ENCODE data around the gene ARHGAP22. TPM values are rescaled to one million over a fixed set of nuclear protein-coding genes. Genes with fewer than 3 reads are reported as not detected.

Gene ARHGAP22, protein sequence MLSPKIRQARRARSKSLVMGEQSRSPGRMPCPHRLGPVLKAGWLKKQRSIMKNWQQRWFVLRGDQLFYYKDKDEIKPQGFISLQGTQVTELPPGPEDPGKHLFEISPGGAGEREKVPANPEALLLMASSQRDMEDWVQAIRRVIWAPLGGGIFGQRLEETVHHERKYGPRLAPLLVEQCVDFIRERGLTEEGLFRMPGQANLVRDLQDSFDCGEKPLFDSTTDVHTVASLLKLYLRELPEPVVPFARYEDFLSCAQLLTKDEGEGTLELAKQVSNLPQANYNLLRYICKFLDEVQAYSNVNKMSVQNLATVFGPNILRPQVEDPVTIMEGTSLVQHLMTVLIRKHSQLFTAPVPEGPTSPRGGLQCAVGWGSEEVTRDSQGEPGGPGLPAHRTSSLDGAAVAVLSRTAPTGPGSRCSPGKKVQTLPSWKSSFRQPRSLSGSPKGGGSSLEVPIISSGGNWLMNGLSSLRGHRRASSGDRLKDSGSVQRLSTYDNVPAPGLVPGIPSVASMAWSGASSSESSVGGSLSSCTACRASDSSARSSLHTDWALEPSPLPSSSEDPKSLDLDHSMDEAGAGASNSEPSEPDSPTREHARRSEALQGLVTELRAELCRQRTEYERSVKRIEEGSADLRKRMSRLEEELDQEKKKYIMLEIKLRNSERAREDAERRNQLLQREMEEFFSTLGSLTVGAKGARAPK
- total RNA-seq, result 1 to 10 TPM; 1.8 to 5.7 TPM

GRCh38 chr10:48604991-48605508 is at the start of gene ARHGAP22:
ARHGAP22 (minus strand) TSS chr10:48605073; CDS start chr10:48604796, 277 bp downstream.
- peak; percentile 60 for DNase-seq (ENCODE audit: low spot score)
- Histone ChIP-seq H3K36me3 (no peaks in the 10 kb centered on the region), H3K4me3 (peak within 1 kb of the TSS; percentile 46 to 56), H3K9me3 (no peaks in the 10 kb centered on the region), H3K4me1 (peaks cover 0 to 16% of the 10 kb centered on the region in 2 donors), H3K27ac (peak within 1 kb of the TSS; percentile 47 to 78), H3K27me3 (no peaks in the 10 kb centered on the region)
- TF ChIP-seq, protein P1, sequence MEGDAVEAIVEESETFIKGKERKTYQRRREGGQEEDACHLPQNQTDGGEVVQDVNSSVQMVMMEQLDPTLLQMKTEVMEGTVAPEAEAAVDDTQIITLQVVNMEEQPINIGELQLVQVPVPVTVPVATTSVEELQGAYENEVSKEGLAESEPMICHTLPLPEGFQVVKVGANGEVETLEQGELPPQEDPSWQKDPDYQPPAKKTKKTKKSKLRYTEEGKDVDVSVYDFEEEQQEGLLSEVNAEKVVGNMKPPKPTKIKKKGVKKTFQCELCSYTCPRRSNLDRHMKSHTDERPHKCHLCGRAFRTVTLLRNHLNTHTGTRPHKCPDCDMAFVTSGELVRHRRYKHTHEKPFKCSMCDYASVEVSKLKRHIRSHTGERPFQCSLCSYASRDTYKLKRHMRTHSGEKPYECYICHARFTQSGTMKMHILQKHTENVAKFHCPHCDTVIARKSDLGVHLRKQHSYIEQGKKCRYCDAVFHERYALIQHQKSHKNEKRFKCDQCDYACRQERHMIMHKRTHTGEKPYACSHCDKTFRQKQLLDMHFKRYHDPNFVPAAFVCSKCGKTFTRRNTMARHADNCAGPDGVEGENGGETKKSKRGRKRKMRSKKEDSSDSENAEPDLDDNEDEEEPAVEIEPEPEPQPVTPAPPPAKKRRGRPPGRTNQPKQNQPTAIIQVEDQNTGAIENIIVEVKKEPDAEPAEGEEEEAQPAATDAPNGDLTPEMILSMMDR (IDR thresholded peaks at IDR 0.05), result no peak

DNA sequence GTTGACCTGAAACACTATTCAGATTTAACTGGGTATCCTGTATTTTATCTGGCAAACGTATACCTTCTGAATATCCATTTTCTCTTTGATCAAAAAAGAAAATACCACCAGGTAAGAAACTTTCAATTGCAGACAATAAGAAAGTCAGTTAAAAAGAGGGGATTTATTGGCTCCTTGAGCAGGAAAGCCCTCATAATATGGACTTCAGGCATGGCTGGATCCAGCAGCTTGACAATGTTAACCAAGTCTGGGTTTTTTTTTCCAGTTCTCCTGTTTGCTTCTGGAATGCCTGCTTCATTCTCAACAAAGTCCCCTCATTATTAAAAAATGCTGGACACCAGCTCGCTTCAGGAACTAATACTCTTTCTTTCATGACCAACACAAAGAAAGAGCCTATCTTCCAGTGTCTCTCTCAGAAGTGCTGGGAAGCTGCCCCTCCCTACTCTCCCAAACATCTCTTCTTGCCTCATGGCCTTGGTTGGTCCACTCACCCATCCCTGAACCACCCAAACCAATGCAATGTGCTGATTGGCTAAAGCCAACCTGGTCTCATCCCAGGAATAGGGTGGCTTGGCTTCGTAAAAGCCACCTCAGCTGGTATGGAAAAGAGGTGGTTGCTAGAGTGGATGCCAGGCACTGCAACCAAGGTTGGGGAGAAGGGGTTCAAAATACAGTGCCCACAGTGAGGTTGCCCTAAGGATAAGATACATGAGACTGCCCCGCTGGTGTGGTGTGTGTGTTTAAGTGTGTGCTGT is 49.2 kb upstream of the ARHGAP22 start:
- Histone ChIP-seq H3K27me3 (no peaks in the 10 kb centered on the region), H3K27ac (no peak overlapping the region), H3K4me3 (no peak overlapping the region), H3K9me3 (no peaks in the 10 kb centered on the region), H3K36me3 (no peaks in the 10 kb centered on the region), H3K4me1 (peaks cover 0 to 24% of the 10 kb centered on the region in 2 donors)
- no peak for DNase-seq (ENCODE audit: low spot score)
- TF ChIP-seq, protein P1 (IDR thresholded peaks at IDR 0.05), result no peak

GRCh38 chr10:48653347-48653746 is 48.5 kb upstream of the ARHGAP22 start:
- H3K9me3 ChIP-seq, result no peaks in the 10 kb centered on the region
- no peak overlapping the region for H3K4me3 ChIP-seq
- H3K27ac ChIP-seq, result no peak overlapping the region
- no peak for DNase-seq (ENCODE audit: low spot score)
- H3K4me1 ChIP-seq, result peaks cover 0 to 22% of the 10 kb centered on the region in 2 donors
- no peaks in the 10 kb centered on the region for H3K27me3 ChIP-seq
- TF ChIP-seq, protein P1 (IDR thresholded peaks at IDR 0.05), result no peak
- no peaks in the 10 kb centered on the region for H3K36me3 ChIP-seq

DNA sequence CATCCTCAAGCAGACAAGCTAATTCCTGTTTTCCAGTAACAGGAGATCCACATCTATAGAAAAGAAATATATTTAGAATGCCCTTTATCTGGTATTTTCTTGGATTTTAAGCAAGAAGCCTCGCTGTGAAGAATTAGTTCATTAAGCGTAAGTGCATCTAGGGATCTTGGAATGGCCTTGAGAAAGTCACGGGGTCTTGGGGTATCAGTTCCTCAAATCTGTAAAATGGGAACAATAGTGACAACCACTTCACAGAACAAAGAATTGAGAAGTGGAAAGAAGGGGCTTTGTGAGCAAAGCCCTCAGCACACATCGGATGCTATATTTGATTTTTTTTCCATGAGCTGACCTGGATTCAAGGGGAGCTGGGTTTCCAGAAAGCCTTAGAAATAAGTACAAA is 47.5 kb upstream of the ARHGAP22 start:
- no peak overlapping the region for H3K27ac ChIP-seq
- DNase-seq (ENCODE audit: low spot score), result no peak
- H3K9me3 ChIP-seq, result no peaks in the 10 kb centered on the region
- H3K36me3 ChIP-seq, result no peaks in the 10 kb centered on the region
- no peaks in the 10 kb centered on the region for H3K27me3 ChIP-seq
- TF ChIP-seq, protein P1 (IDR thresholded peaks at IDR 0.05), result no peak
- no peak overlapping the region for H3K4me3 ChIP-seq
- peaks cover 0 to 18% of the 10 kb centered on the region in 2 donors for H3K4me1 ChIP-seq

DNA sequence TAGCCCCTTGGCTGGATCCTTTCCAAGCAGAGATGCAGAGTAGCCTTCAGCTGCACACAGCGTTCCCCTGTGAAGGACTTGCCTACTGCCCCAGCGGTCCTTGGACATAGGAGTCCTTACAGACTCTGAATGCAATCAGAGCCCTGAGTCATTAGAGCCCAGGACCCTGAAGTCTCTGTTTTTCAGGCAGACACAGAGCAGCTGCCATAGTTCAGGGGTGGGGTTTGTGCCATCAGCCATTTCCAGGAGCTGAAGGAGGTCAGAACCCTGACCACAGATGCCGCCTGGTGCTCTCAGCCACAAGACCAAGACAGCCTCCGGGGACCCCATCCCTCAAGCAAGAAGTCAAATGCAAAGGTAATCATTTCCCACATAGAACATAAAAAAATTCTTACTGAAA is 47.0 kb upstream of the ARHGAP22 start:
- no peaks in the 10 kb centered on the region for H3K36me3 ChIP-seq
- H3K27me3 ChIP-seq, result no peaks in the 10 kb centered on the region
- no peak overlapping the region for H3K27ac ChIP-seq
- no peaks in the 10 kb centered on the region for H3K9me3 ChIP-seq
- DNase-seq (ENCODE audit: low spot score), result peak; percentile 50
- H3K4me1 ChIP-seq, result peaks cover 0 to 16% of the 10 kb centered on the region in 2 donors
- TF ChIP-seq, protein P1 (IDR thresholded peaks at IDR 0.05), result no peak
- no peak overlapping the region for H3K4me3 ChIP-seq

All from right atrium auricular region (tissue), 2 donors.